HepG2 (cell line): ENCODE data around the gene DIAPH1. TPM values are rescaled to one million over a fixed set of nuclear protein-coding genes. Genes with fewer than 3 reads are reported as not detected.

Experiments
- ARID2 ChIP-seq: sonication (generic); formaldehyde crosslinking; IDR thresholded peaks from 2 replicates; pipeline ENCODE4 v1.8.1; 2022; ENCODE audit warnings: mild to moderate bottlenecking, missing genetic modification reagents, borderline replicate concordance
- ARNT2 ChIP-seq: sonication (generic); formaldehyde crosslinking; IDR thresholded peaks from 2 replicates; pipeline ENCODE4 v1.8.0; 2022; ENCODE audit warnings: mild to moderate bottlenecking, low read depth, missing genetic modification reagents, moderate library complexity
- CBX1 ChIP-seq: IDR thresholded peaks from one replicate; pipeline ENCODE4 v1.6.1; 2016; ENCODE audit warnings: antibody characterized with exemption, low read depth
- DR1 ChIP-seq: sonication (generic); formaldehyde crosslinking; IDR thresholded peaks from 2 replicates; pipeline ENCODE4 v1.8.0; 2021; ENCODE audit warnings: mild to moderate bottlenecking, missing genetic modification reagents, inconsistent platforms
- EZH2 ChIP-seq: conservative IDR thresholded peaks from 2 replicates; pipeline ENCODE4 v1.6.1; 2012; ENCODE audit warnings: mild to moderate bottlenecking, low read depth, low read length, moderate library complexity
- GABPB1 ChIP-seq: IDR thresholded peaks from 2 replicates; pipeline ENCODE4 v1.6.1; 2016; ENCODE audit warnings: mild to moderate bottlenecking, missing genetic modification reagents, moderate library complexity, missing compliant biosample characterization
- HOXA9 ChIP-seq: sonication (generic); formaldehyde crosslinking; IDR thresholded peaks from 2 replicates; pipeline ENCODE4 v1.8.1; 2022; ENCODE audit warnings: missing genetic modification reagents, mild to moderate bottlenecking, moderate library complexity, borderline replicate concordance
- KAT7 ChIP-seq: IDR thresholded peaks from 2 replicates; pipeline ENCODE4 v1.6.1; 2018; ENCODE audit warnings: borderline replicate concordance, missing compliant biosample characterization
- KLF6 ChIP-seq: IDR thresholded peaks from 2 replicates; pipeline ENCODE4 v1.8.0; 2016; ENCODE audit warnings: missing biosample characterization, missing genetic modification reagents
- NPAS2 ChIP-seq: sonication (generic); formaldehyde crosslinking; IDR thresholded peaks from 2 replicates; pipeline ENCODE4 v1.8.0; 2022; ENCODE audit warnings: mild to moderate bottlenecking, missing genetic modification reagents, borderline replicate concordance
- SAFB2 ChIP-seq: sonication (generic); formaldehyde crosslinking; IDR thresholded peaks from 2 replicates; pipeline ENCODE4 v1.5.1; 2020; ENCODE audit warnings: missing genetic modification reagents, low read depth, mild to moderate bottlenecking, borderline replicate concordance
- SP2 ChIP-seq: sonication (generic); formaldehyde crosslinking; IDR thresholded peaks from 2 replicates; pipeline ENCODE4 v1.5.1; 2020; ENCODE audit warnings: mild to moderate bottlenecking, missing genetic modification reagents
- TOPORS ChIP-seq: sonication (generic); formaldehyde crosslinking; IDR thresholded peaks from 2 replicates; pipeline ENCODE4 v1.8.0; 2023; ENCODE audit warnings: mild to moderate bottlenecking, missing genetic modification reagents
- YEATS2 ChIP-seq: sonication (generic); formaldehyde crosslinking; IDR thresholded peaks from 2 replicates; pipeline ENCODE4 v1.4.0; 2020; ENCODE audit warnings: missing genetic modification reagents, borderline replicate concordance
- ZKSCAN8 ChIP-seq: IDR thresholded peaks from 2 replicates; pipeline ENCODE4 v1.6.1; 2016; ENCODE audit warnings: borderline replicate concordance, missing genetic modification reagents, missing compliant biosample characterization
- ZNF124 ChIP-seq: sonication (generic); formaldehyde crosslinking; IDR thresholded peaks from 2 replicates; pipeline ENCODE4 v1.4.0; 2020; ENCODE audit warnings: missing genetic modification reagents
- ZNF17 ChIP-seq: sonication (generic); formaldehyde crosslinking; IDR thresholded peaks from 2 replicates; pipeline ENCODE4 v1.5.0; 2020; ENCODE audit warnings: mild to moderate bottlenecking, missing genetic modification reagents
- ZNF446 ChIP-seq: sonication (generic); formaldehyde crosslinking; IDR thresholded peaks from 2 replicates; pipeline ENCODE4 v1.5.0; 2020; ENCODE audit warnings: mild to moderate bottlenecking, missing genetic modification reagents
- ZNF749 ChIP-seq: sonication (generic); formaldehyde crosslinking; IDR thresholded peaks from 2 replicates; pipeline ENCODE4 v1.8.0; 2022; ENCODE audit warnings: mild to moderate bottlenecking, missing genetic modification reagents, moderate library complexity, borderline replicate concordance
- ZNF776 ChIP-seq: sonication (generic); formaldehyde crosslinking; IDR thresholded peaks from 2 replicates; pipeline ENCODE4 v1.4.0; 2020; ENCODE audit warnings: mild to moderate bottlenecking, missing genetic modification reagents
- ZNF839 ChIP-seq: sonication (generic); formaldehyde crosslinking; IDR thresholded peaks from 2 replicates; pipeline ENCODE4 v1.4.0; 2020; ENCODE audit warnings: missing genetic modification reagents, mild to moderate bottlenecking, borderline replicate concordance
- ZNF891 ChIP-seq: sonication (generic); formaldehyde crosslinking; IDR thresholded peaks from 2 replicates; pipeline ENCODE4 v1.5.0; 2020; ENCODE audit warnings: mild to moderate bottlenecking, missing genetic modification reagents
- polyA plus RNA-seq, 8 experiments: library from polyadenylated mRNA; depleted of rRNA in 3 of 8; stranded (reverse) in 7 of 8; unstranded in 1 of 8; fragments of >200 nt; fragmentation: Illumina TruSeq in 4 of 8; extraction: Trizol in 4 of 8; gene quantifications; 2 replicates each; pipeline versions ENCODE4 v1.2.1 to v1.2.3, GENCODE V29; 2011 to 2016; ENCODE audit warnings: low read depth in 4 of 8, missing spikeins in 1 of 8, mixed read lengths in 1 of 8; ENCODE audit not compliant: insufficient read depth in 1 of 8
- total RNA-seq, 5 experiments: library from RNA; depleted of rRNA; stranded (reverse); fragments of >200 nt; fragmentation: Illumina TruSeq; extraction: Trizol; gene quantifications; 2 replicates each; pipeline ENCODE4 v1.2.3, GENCODE V29; 2016; ENCODE audit warnings: low read depth in 1 of 5
- TF ChIP-seq, protein P1 (sequence below): IDR thresholded peaks from 2 replicates; pipeline ENCODE4 v1.6.1; 2016; ENCODE audit warnings: low read depth
- TF ChIP-seq, protein P2 (sequence below): sonication (generic); formaldehyde crosslinking; IDR thresholded peaks from 2 replicates; pipeline ENCODE4 v1.4.0; 2020; ENCODE audit warnings: missing genetic modification reagents
- TF ChIP-seq, protein P3 (sequence below): sonication (generic); formaldehyde crosslinking; IDR thresholded peaks from 2 replicates; pipeline ENCODE4 v1.8.1; 2023; ENCODE audit warnings: mild to moderate bottlenecking, inconsistent platforms, moderate library complexity, missing genetic modification reagents, borderline replicate concordance

Gene DIAPH1
- total and polyA plus RNA-seq, 2 of the 13 experiments (the other 11 are each of a cell fraction or from before 2014, with no cell fraction given) = 25.1 to 33.9 TPM

DNA sequence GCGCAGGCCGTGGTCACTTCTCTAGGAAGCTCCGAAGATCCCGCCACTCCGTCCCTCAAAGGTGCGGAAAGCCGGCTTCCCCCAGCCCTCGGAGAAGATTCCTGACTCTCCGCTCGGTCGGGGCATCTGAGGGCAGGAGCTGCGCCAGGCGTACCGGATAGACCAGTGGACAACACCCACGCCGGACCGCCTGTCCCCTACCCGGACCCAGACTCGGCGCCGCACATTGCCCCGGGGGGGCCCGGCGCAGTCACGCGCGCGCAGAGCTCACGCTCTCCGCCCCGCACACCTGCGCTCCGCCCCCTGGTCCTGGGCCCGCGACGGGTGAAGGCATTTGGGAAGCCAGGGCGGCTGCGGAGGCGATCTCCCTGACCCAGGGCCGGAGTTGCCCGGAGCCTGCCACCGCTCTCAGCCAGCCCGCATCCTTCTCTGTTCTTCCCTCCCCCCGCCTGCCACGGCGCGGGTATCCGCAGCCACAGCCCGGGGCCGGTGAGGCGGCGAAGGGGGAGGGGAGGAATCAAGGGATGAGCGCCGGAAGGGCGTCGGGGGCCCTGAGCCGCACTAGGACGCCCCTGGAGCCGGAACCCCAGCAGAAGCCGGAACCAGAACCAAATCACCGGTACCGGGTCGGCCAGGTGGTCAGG, 18.4 kb upstream of the DIAPH1 start (continued):
- no peak for TF ChIP-seq NPAS2 (CRISPR knock-in tag)
- TF ChIP-seq YEATS2 (CRISPR knock-in tag) = peak; percentile 26; the same call in 1 of the 2 replicates
- TF ChIP-seq, protein P1, sequence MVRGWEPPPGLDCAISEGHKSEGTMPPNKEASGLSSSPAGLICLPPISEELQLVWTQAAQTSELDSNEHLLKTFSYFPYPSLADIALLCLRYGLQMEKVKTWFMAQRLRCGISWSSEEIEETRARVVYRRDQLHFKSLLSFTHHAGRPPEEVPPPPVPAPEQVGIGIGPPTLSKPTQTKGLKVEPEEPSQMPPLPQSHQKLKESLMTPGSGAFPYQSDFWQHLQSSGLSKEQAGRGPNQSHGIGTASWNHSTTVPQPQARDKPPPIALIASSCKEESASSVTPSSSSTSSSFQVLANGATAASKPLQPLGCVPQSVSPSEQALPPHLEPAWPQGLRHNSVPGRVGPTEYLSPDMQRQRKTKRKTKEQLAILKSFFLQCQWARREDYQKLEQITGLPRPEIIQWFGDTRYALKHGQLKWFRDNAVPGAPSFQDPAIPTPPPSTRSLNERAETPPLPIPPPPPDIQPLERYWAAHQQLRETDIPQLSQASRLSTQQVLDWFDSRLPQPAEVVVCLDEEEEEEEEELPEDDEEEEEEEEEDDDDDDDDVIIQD = no peak
- peak; percentile 52; the same call in 1 of the 2 replicates for TF ChIP-seq KAT7 (CRISPR knock-in tag)
- no peak for TF ChIP-seq ZKSCAN8 (CRISPR knock-in tag)
- TF ChIP-seq SP2 (CRISPR knock-in tag) = no peak
- TF ChIP-seq ZNF17 (CRISPR knock-in tag) = no peak
- peak; percentile 61; the same call in 1 of the 2 replicates for TF ChIP-seq TOPORS
- TF ChIP-seq CBX1 = no peak
- TF ChIP-seq ZNF839 (CRISPR knock-in tag) = 0 out of 2 replicates have a peak, but pooled peaks have one; percentile 2
- TF ChIP-seq, protein P2, sequence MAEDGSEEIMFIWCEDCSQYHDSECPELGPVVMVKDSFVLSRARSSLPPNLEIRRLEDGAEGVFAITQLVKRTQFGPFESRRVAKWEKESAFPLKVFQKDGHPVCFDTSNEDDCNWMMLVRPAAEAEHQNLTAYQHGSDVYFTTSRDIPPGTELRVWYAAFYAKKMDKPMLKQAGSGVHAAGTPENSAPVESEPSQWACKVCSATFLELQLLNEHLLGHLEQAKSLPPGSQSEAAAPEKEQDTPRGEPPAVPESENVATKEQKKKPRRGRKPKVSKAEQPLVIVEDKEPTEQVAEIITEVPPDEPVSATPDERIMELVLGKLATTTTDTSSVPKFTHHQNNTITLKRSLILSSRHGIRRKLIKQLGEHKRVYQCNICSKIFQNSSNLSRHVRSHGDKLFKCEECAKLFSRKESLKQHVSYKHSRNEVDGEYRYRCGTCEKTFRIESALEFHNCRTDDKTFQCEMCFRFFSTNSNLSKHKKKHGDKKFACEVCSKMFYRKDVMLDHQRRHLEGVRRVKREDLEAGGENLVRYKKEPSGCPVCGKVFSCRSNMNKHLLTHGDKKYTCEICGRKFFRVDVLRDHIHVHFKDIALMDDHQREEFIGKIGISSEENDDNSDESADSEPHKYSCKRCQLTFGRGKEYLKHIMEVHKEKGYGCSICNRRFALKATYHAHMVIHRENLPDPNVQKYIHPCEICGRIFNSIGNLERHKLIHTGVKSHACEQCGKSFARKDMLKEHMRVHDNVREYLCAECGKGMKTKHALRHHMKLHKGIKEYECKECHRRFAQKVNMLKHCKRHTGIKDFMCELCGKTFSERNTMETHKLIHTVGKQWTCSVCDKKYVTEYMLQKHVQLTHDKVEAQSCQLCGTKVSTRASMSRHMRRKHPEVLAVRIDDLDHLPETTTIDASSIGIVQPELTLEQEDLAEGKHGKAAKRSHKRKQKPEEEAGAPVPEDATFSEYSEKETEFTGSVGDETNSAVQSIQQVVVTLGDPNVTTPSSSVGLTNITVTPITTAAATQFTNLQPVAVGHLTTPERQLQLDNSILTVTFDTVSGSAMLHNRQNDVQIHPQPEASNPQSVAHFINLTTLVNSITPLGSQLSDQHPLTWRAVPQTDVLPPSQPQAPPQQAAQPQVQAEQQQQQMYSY = no peak
- no peak for TF ChIP-seq ARNT2 (CRISPR knock-in tag)
- TF ChIP-seq DR1 (CRISPR knock-in tag) = 0 out of 2 replicates have a peak, but pooled peaks have one; percentile 5
- TF ChIP-seq EZH2 = no peak
- TF ChIP-seq ZNF446 (CRISPR knock-in tag) = peak; percentile 30; the same call in 1 of the 2 replicates
- TF ChIP-seq ZNF124 (CRISPR knock-in tag) = no peak
- TF ChIP-seq ZNF749 = 0 out of 2 replicates have a peak, but pooled peaks have one; percentile 56
- TF ChIP-seq KLF6 (CRISPR knock-in tag) = peak; percentile 26; the same call in 1 of the 2 replicates
- peak; percentile 36; the same call in 1 of the 2 replicates for TF ChIP-seq ZNF776 (CRISPR knock-in tag)
- TF ChIP-seq SAFB2 (CRISPR knock-in tag) = no peak
- 0 out of 2 replicates have a peak, but pooled peaks have one; percentile 74 for TF ChIP-seq ARID2 (CRISPR knock-in tag)
- TF ChIP-seq, protein P3, sequence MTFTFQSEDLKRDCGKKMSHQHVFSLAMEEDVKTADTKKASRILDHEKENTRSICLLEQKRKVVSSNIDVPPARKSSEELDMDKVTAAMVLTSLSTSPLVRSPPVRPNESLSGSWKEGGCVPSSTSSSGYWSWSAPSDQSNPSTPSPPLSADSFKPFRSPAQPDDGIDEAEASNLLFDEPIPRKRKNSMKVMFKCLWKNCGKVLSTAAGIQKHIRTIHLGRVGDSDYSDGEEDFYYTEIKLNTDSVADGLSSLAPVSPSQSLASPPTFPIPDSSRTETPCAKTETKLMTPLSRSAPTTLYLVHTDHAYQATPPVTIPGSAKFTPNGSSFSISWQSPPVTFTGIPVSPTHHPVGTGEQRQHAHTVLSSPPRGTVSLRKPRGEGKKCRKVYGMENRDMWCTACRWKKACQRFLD = peak; percentile 78; the same call in 1 of the 2 replicates
- peak; percentile 76 for TF ChIP-seq ZNF891 (CRISPR knock-in tag)
- peak; percentile 78; the same call in 1 of the 2 replicates for TF ChIP-seq HOXA9 (CRISPR knock-in tag)
- TF ChIP-seq GABPB1 (CRISPR knock-in tag) = peak; percentile 76
